Endothelial cell of umbilical vein (primary cell): ENCODE measurements around the gene KISS1R. TPM values are rescaled to one million over a fixed set of nuclear protein-coding genes. Genes with fewer than 3 reads are reported as not detected.

Source experiments
- BruUV-seq: library from RNA; stranded (reverse); fragments of 400-500 nt; replicated peaks from 2 replicates; lab custom pipeline; 2021; lab: Mats Ljungman, UMichigan
- CTCF ChIA-PET: fragments of 300-600, 350-600 bp; sonication (Branson Sonifier 250); formaldehyde crosslinking; loops from one replicate; lab custom pipeline; 2021; ENCODE audit warnings: antibody characterized with exemption, inconsistent platforms; lab: Charles Lee
- POLR2A ChIA-PET: fragments of 300-600, 350-600 bp; sonication (Branson Sonifier 250); formaldehyde crosslinking; loops from one replicate; lab custom pipeline; 2021; ENCODE audit warnings: antibody characterized with exemption, inconsistent platforms; lab: Charles Lee
- DNase-seq: peaks from one replicate; pipeline ENCODE4 v3.0.0-alpha.2; 2011; ENCODE audit warnings: low read depth, low spot score
- FAIRE-seq: peaks from 2 replicates; lab custom pipeline; 2011; peaks lifted over from hg19 to GRCh38; lab: Jason Lieb, UNC
- H2AFZ ChIP-seq: 2 replicates; pipeline ENCODE4 v1.6.0; 2012; ENCODE audit warnings: low read depth, low read length, control low read depth, inconsistent platforms
- H3K27ac ChIP-seq: 2 replicates; pipeline ENCODE4 v1.5.1; 2011; ENCODE audit warnings: low read depth, mild to moderate bottlenecking, control low read depth, low read length, moderate library complexity; ENCODE audit not compliant: insufficient read depth
- H3K27me3 ChIP-seq, 2 experiments: 2 replicates each; pipeline versions ENCODE4 v1.6.0 to v1.6.1; 2011; ENCODE audit warnings: low read length in 2 of 2, mixed read lengths in 1 of 2; ENCODE audit not compliant: control insufficient read depth in 2 of 2, insufficient read depth in 2 of 2
- H3K36me3 ChIP-seq, 2 experiments: 2 replicates in 1 of 2; 3 replicates in 1 of 2; pipeline ENCODE4 v1.5.1; 2011; ENCODE audit warnings: low read length in 2 of 2, mild to moderate bottlenecking in 1 of 2, moderate library complexity in 1 of 2; ENCODE audit not compliant: control insufficient read depth in 2 of 2, insufficient read depth in 2 of 2; ENCODE audit errors: extremely low read depth in 1 of 2
- H3K4me1 ChIP-seq: 3 replicates; pipeline ENCODE4 v1.5.1; 2011; ENCODE audit warnings: mild to moderate bottlenecking, low read length; ENCODE audit not compliant: control insufficient read depth, insufficient read depth; ENCODE audit errors: extremely low read depth
- H3K4me2 ChIP-seq: 2 replicates; pipeline ENCODE4 v1.6.1; 2011; ENCODE audit warnings: low read length, control low read depth, mixed read lengths; ENCODE audit not compliant: insufficient read depth
- H3K4me3 ChIP-seq, 3 experiments: fragments of 200-600 bp in 1 of 3; sonication (generic), shearing (Covaris generic) in 1 of 3; replicated peaks in 1 of 3; 2 replicates each; pipeline ENCODE4 v1.5.1; 2011 to 2016; ENCODE audit warnings: control low read depth in 3 of 3, low read length in 3 of 3, mild to moderate bottlenecking in 2 of 3, inconsistent platforms in 1 of 3, low read depth in 1 of 3, moderate library complexity in 1 of 3; ENCODE audit not compliant: insufficient read depth in 1 of 3
- H3K79me2 ChIP-seq: 2 replicates; pipeline ENCODE4 v1.6.0; 2012; ENCODE audit warnings: low read length, inconsistent platforms; ENCODE audit not compliant: control insufficient read depth, insufficient read depth
- H3K9ac ChIP-seq: replicated peaks from 2 replicates; pipeline ENCODE3; 2011; ENCODE audit warnings: low read length, control low read depth; ENCODE audit not compliant: insufficient read depth; ENCODE audit errors: extremely low read depth
- H3K9me1 ChIP-seq: replicated peaks from 3 replicates; pipeline ENCODE4 v1.6.0; 2011; ENCODE audit warnings: mild to moderate bottlenecking, low read length; ENCODE audit not compliant: control insufficient read depth, insufficient read depth; ENCODE audit errors: extremely low read depth
- H3K9me3 ChIP-seq: replicated peaks from 2 replicates; pipeline ENCODE4 v1.5.1; 2012; ENCODE audit warnings: low read length, inconsistent platforms; ENCODE audit not compliant: control insufficient read depth, insufficient read depth
- H4K20me1 ChIP-seq: replicated peaks from 2 replicates; pipeline ENCODE3; 2011; ENCODE audit warnings: mild to moderate bottlenecking, low read length; ENCODE audit not compliant: control insufficient read depth, insufficient read depth; ENCODE audit errors: extremely low read depth
- EZH2 ChIP-seq: IDR thresholded peaks from 2 replicates; pipeline ENCODE4 v1.6.1; 2012; ENCODE audit warnings: borderline replicate concordance, low read depth, mild to moderate bottlenecking, moderate library complexity, low read length, inconsistent platforms; ENCODE audit not compliant: severe bottlenecking
- FOS ChIP-seq: IDR thresholded peaks from 2 replicates; pipeline ENCODE4 v1.6.1; 2011; ENCODE audit warnings: mild to moderate bottlenecking, low read length, moderate library complexity, borderline replicate concordance; ENCODE audit not compliant: insufficient read depth
- GATA2 ChIP-seq: IDR thresholded peaks from 2 replicates; pipeline ENCODE4 v1.7.0; 2011; ENCODE audit warnings: low read depth, mild to moderate bottlenecking, moderate library complexity, mixed read lengths, low read length; ENCODE audit not compliant: insufficient read length, insufficient read depth
- JUN ChIP-seq: IDR thresholded peaks from 2 replicates; pipeline ENCODE4 v1.6.1; 2011; ENCODE audit warnings: borderline replicate concordance, low read depth; ENCODE audit not compliant: insufficient read length, insufficient read depth
- MYC ChIP-seq: IDR thresholded peaks from one replicate; pipeline ENCODE4 v1.6.1; 2011; ENCODE audit warnings: mild to moderate bottlenecking, low read depth, low read length
- POLR2A ChIP-seq: IDR thresholded peaks from 2 replicates; pipeline ENCODE4 v1.6.1; 2012; ENCODE audit warnings: low read depth, mild to moderate bottlenecking, control low read depth, low read length
- POLR2AphosphoS5 ChIP-seq: IDR thresholded peaks from 2 replicates; pipeline ENCODE4 v1.6.1; 2012; ENCODE audit warnings: low read depth, mild to moderate bottlenecking, control low read depth, low read length, moderate library complexity; ENCODE audit not compliant: insufficient read depth
- dilution Hi-C: fragments of 300-500 bp; cut with MboI; formaldehyde crosslinking; loops from one replicate; pipeline ENCODE4 v1.15.0; 2019; ENCODE audit warnings: low sequenced_read_pairs; ENCODE audit not compliant: extremely low pct_ligation_motif_present
- intact Hi-C: fragments of 100-400 bp; cut with micrococcal nuclease; formaldehyde crosslinking; loops from one replicate; pipeline ENCODE4 v1.10.0; 2022
- polyA plus RNA-seq, 4 experiments: library from polyadenylated mRNA; depleted of rRNA in 3 of 4; stranded (reverse) in 3 of 4; unstranded in 1 of 4; fragments of >200 nt; gene quantifications; 2 replicates each; pipeline versions ENCODE4 v1.2.1 to v1.2.3, GENCODE V29; 2011 to 2012; ENCODE audit warnings: missing spikeins in 1 of 4
- total RNA-seq: library from RNA; stranded (reverse); gene quantifications from 2 replicates; pipeline ENCODE4 v1.2.3, GENCODE V29; 2021
- TF ChIP-seq, protein P1 (sequence below): IDR thresholded peaks from 2 replicates; pipeline ENCODE4 v1.6.1; 2011; ENCODE audit not compliant: insufficient read depth, insufficient read length
- TF ChIP-seq, protein P2 (sequence below), 2 donors: IDR thresholded peaks; 1 replicate in 1 of 2; 2 replicates in 1 of 2; pipeline ENCODE4 v1.5.1; 2011; ENCODE audit warnings: low read length in 2 of 2, mild to moderate bottlenecking in 2 of 2, moderate library complexity in 2 of 2, control low read depth in 1 of 2, inconsistent platforms in 1 of 2, low read depth in 1 of 2; ENCODE audit not compliant: insufficient read depth in 1 of 2; ENCODE audit errors: extremely low read depth in 1 of 2

The KISS1R gene
- total and polyA plus RNA-seq, 2 donors (not counting 3 experiments of a cell fraction or from before 2014, with no cell fraction given): not detected

DNA sequence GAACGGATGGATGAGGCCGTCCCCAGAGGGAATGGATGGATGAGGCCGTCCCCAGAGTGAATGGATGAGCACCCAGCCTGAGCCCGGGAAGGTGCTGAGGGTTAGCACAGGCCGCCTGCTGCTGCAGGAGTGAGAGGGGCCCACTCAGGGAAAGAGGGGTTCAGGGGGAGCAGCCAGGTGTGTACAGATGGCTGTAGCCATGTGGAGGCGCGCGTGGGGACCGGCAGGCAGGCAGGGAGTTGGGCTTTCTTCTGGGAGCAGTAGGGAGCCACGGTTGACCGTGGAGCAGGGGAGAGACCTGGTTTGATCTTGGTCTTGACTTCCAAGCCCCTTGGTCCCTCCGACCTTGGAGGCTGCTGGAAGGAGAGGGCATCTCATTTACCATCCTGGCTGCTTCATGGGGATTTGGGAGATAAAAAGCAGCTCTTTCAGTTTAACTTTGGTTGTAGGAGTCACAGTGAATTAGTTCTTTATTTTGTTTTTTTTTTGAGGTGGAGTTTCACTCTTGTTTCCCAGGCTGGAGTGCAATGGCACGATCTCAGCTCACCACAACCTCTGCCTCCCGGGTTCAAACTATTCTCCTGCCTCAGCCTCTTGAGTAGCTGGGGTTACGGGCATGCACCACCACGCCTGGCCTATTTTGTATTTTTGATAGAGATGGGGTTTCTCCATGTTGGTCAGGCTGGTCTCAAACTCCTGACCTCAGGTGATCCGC, 33.4 kb downstream of the KISS1R start:
- Histone ChIP-seq H3K79me2 (no peaks in the 10 kb centered on the region), H3K9me1 (no peaks in the 10 kb centered on the region), H3K9me3 (no peaks in the 10 kb centered on the region), H3K4me3 (no peak overlapping the region), H3K36me3 (no peaks in the 10 kb centered on the region), H3K27me3 (no peaks in the 10 kb centered on the region), H3K4me1 (peaks cover 4% of the 10 kb centered on the region), H4K20me1 (no peaks in the 10 kb centered on the region), H3K9ac (no peak overlapping the region), H3K27ac (no peak overlapping the region), H3K4me2 (no peak overlapping the region), H2AFZ (no peak overlapping the region)
- DNase-seq (no peak), FAIRE-seq (no peak)
- dilution Hi-C loops: no loop called here
- intact Hi-C loops: no loop called here
- ChIA-PET CTCF (no interaction called here), POLR2A (no interaction called here)
- TF ChIP-seq EZH2 (no peak), GATA2 (no peak), JUN (no peak), POLR2AphosphoS5 (no peak), POLR2A (no peak), MYC (no peak), FOS (no peak)
- TF ChIP-seq, protein P1, sequence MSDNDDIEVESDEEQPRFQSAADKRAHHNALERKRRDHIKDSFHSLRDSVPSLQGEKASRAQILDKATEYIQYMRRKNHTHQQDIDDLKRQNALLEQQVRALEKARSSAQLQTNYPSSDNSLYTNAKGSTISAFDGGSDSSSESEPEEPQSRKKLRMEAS: no peak
- TF ChIP-seq, protein P2, sequence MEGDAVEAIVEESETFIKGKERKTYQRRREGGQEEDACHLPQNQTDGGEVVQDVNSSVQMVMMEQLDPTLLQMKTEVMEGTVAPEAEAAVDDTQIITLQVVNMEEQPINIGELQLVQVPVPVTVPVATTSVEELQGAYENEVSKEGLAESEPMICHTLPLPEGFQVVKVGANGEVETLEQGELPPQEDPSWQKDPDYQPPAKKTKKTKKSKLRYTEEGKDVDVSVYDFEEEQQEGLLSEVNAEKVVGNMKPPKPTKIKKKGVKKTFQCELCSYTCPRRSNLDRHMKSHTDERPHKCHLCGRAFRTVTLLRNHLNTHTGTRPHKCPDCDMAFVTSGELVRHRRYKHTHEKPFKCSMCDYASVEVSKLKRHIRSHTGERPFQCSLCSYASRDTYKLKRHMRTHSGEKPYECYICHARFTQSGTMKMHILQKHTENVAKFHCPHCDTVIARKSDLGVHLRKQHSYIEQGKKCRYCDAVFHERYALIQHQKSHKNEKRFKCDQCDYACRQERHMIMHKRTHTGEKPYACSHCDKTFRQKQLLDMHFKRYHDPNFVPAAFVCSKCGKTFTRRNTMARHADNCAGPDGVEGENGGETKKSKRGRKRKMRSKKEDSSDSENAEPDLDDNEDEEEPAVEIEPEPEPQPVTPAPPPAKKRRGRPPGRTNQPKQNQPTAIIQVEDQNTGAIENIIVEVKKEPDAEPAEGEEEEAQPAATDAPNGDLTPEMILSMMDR (IDR thresholded peaks at IDR 0.05; ENCODE audit: extremely low read depth in 1 of 2, insufficient read depth in 1 of 2, low read depth in 1 of 2, low read length in 2 of 2): no peak
- BruUV-seq: no TSS peak
